HG02610 (cell line): ENCODE measurements around the gene DPF3.

Experiments
- ATAC-seq: cut with Tn5 transposase; IDR thresholded peaks from one replicate; pipeline ENCODE4 v1.9.1; 2021; ENCODE audit warnings: mild to moderate bottlenecking, moderate library complexity; ENCODE audit not compliant: unreplicated experiment

The DPF3 gene

GRCh38 chr14:72577521-72577920 lies 316.4 kb downstream of the DPF3 start:
- ATAC-seq = no peak

DNA sequence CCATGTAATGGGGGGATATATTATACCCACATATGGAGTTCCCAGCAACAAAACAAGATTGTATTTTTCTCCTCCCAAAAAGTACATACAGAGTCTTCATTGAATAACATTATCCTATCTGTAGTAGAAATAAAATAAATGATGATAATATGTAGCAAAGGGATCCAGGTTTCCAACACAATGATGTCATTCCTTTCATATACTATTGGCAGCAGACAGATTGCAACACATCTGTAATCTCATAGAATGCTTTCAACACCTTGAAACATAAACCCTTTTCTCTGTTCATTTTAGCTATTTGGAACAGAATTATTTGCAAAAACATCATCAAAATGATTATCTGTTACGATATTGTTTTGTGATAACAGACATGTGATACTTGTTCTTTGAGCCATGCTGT lies 317.6 kb downstream of the DPF3 start:
- no peak for ATAC-seq

GRCh38 chr14:72574715-72575114 lies 319.2 kb downstream of the DPF3 start:
- no peak for ATAC-seq

DNA sequence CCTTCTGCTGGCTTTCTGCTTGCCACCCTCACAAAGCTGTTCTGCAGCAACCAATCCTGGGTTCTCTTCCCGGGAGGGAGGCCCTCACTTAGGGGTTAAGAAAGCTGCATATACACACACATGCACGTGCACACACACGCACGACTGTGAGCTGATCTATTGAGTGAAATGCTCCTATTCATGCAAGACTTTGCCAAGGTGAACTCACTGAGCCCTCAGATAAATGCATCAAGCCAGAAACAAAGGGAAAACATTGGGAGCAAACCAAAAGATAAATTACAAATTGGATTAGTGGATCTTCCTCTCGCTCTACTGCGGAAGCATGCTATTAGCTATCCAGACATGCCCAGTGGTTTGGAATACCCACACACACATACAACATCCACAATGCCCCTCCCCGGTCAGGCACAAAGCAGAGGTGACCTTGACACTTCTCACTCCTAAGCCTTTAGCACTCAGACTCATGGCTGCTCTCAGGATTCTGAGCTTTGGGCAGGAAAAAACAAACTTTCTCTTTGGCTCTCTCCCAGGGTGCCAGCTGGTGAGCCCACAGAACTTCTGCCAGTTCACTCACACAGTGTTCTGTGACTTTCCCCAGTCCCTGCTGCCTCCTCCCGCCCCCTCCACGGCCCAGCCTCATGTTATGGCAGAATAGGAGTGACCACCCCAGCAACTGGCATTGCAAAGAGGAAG lies 320.0 kb downstream of the DPF3 start:
- ATAC-seq = no peak
